ENCODE measurements around the gene POLG2.

Gene POLG2

DNA sequence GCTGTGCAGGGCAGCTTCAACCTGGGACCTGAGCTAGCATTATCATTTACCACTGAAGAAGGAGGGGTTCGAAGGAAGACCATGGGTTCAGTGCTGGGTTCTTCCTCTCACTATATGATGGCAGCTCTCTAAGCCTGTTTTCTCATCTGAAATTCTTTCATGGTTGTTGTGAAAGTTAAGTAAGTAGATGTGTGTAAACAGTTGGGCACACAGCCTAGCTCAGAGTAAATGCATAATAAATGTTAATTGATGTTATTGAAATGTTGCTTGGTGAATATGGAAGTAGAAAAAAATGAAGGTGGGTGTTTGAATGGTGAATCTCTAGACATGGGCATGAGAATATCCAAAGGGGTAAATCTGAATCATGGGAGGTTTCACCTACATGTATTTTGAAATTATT is 19.0 kb upstream of the POLG2 start:
- H3K4me1 Mint-ChIP-seq (ENCODE audit: low read depth), result peaks cover 12% of the 10 kb centered on the region
- peaks cover 48% of the 10 kb centered on the region for H3K36me3 Mint-ChIP-seq (ENCODE audit: low read depth)
- H3K27me3 Mint-ChIP-seq (ENCODE audit: low read depth), result no peaks in the 10 kb centered on the region
- H3K27ac Mint-ChIP-seq, result no peak overlapping the region
- no peak overlapping the region for H3K4me3 Mint-ChIP-seq
- H3K9me3 Mint-ChIP-seq, result no peaks in the 10 kb centered on the region

DNA sequence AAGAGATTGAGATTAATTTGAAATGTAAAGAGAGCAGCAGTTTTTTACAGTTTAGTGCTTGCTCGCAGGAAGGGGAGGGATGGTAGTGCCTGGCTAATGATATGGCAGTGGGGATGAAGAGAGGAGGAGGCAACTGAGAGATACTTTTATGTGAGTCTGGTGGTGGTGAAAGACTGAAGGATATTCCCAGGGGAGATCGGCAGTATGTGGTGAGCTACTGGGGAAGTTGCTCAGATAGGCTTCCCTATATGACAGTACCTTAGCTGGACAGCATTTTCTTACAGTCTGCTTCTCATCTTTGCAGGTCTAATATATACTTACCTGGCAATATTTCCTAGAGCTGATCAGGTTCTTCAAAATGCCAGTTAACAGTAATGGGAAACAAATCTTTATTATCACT is 18.6 kb upstream of the POLG2 start:
- Mint-ChIP-seq H3K4me1 (ENCODE audit: low read depth) (peaks cover 12% of the 10 kb centered on the region), H3K4me3 (no peak overlapping the region), H3K36me3 (ENCODE audit: low read depth) (peaks cover 50% of the 10 kb centered on the region), H3K27ac (no peak overlapping the region), H3K27me3 (ENCODE audit: low read depth) (no peaks in the 10 kb centered on the region), H3K9me3 (no peaks in the 10 kb centered on the region)

DNA sequence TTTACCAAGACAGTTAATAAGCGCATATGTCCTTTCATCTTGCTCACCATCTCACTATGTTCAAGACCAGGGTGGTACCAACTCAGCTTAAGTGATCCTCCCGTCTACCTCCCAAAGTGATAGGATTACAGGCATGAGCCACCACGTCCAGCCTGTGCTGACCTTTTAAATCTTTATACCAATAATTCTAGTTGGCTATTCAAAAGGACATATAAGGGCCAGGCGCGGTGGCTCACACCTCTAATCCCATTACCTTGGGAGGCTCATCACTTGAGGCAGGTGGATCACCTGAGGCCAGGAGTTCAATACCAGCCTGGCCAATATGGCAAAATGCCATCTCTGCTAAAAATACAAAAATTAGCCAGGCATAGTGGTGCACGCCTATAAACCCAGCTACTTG is 12.3 kb upstream of the POLG2 start:
- H3K36me3 Mint-ChIP-seq (ENCODE audit: low read depth), result peaks cover 39% of the 10 kb centered on the region
- no peaks in the 10 kb centered on the region for H3K27me3 Mint-ChIP-seq (ENCODE audit: low read depth)
- H3K4me3 Mint-ChIP-seq, result no peak overlapping the region
- H3K9me3 Mint-ChIP-seq, result no peaks in the 10 kb centered on the region
- no peak overlapping the region for H3K27ac Mint-ChIP-seq
- peaks cover 33% of the 10 kb centered on the region for H3K4me1 Mint-ChIP-seq (ENCODE audit: low read depth)

DNA sequence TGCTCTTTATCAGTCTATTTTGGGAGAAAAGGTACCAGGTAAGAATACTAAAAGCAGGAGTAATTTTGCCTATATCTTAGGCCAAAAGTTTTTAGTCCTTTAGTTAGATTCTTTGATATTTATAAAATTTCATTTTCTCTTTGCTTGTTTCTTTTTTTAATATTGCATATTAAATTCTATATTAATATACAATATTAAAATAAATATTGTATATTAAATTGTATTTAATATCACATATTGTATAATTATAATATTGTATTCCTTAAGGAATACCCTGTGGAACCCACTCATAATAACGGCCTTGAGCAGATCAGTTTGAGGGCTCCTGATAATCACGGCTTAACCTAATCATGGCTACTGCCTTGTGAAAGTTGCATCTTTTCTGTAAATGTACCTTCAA is 11.8 kb upstream of the POLG2 start:
- H3K27me3 Mint-ChIP-seq (ENCODE audit: low read depth), result no peaks in the 10 kb centered on the region
- H3K36me3 Mint-ChIP-seq (ENCODE audit: low read depth), result peaks cover 41% of the 10 kb centered on the region
- no peaks in the 10 kb centered on the region for H3K9me3 Mint-ChIP-seq
- peaks cover 38% of the 10 kb centered on the region for H3K4me1 Mint-ChIP-seq (ENCODE audit: low read depth)
- no peak overlapping the region for H3K27ac Mint-ChIP-seq
- H3K4me3 Mint-ChIP-seq, result peak overlapping the region; percentile 65

DNA sequence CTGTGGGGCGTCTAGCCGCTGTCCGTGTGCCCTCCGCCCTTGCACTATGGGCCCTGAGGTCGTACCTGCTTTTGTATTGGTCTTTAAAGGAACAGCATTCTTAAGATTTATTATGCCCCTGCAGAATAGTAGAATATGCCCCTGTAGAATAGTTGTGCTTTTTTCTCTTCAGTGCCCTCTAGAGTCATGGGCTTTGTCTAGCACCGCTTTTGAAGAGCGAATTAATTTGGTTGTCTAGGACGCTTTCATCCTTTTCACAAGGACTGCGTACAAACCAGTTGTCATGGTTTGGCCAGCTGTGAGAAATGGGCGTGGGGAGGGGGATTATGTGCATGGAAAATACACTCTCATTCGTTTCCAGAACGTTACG is 10.5 kb upstream of the POLG2 start:
- H3K4me1 Mint-ChIP-seq (ENCODE audit: low read depth), result peaks cover 39% of the 10 kb centered on the region
- no peaks in the 10 kb centered on the region for H3K9me3 Mint-ChIP-seq
- H3K4me3 Mint-ChIP-seq, result peak overlapping the region; percentile 99
- H3K27ac Mint-ChIP-seq, result peak overlapping the region; percentile 100
- no peaks in the 10 kb centered on the region for H3K27me3 Mint-ChIP-seq (ENCODE audit: low read depth)
- H3K36me3 Mint-ChIP-seq (ENCODE audit: low read depth), result peaks cover 51% of the 10 kb centered on the region

DNA sequence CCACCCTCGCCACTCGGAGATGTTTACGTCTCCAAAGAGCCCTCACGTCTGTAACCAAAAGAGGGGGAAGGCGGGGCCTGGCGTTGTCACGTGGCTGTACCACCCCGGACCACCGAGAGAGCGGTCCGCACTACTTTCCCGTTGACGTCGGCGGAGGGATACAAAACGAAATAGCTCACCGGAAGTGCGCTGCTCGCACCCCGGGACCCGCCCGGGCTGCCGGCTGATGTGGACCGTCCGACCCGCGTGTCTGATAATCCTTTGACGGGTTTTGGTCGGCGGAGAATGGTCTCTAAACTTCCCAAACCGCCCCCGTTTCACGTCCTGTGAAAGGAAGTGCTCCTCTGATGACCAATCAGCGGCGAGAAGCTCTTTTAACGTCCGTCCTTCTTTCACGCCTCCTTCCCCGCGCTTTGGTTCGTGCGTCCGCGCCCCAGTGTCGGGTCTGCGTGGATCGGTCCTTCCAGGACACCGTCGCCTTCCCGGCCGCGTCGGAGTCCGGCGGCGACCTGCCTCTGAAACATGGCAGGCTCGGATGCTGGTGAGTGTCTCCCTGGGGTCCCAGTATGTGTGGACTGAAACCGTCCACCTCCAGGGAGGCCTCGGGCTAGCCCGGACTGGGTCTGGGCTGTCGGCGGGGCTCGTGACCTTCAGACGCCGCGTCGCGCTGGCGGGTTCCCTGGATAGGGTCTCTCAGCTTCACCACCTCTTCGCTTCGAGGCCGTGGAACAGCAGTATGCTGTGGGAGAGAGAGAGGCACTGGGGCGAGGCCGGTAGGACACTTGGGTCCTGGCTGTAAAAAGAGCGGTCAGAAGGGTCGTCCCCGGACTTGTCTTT is 9.9 kb upstream of the POLG2 start, which contains the start of gene CEP95:
Gene CEP95, plus strand, starts transcription at position 402 of the 837 bp plus-strand sequence. Its CDS starts 121 bp downstream, at position 523.
- Mint-ChIP-seq H3K4me1 (ENCODE audit: low read depth) (peaks cover 43% of the 10 kb centered on the region), H3K4me3 (peak within 1 kb of the TSS; percentile 99), H3K9me3 (no peaks in the 10 kb centered on the region), H3K36me3 (ENCODE audit: low read depth) (peaks cover 53% of the 10 kb centered on the region), H3K27me3 (ENCODE audit: low read depth) (no peaks in the 10 kb centered on the region), H3K27ac (peak within 1 kb of the TSS; percentile 100)

DNA sequence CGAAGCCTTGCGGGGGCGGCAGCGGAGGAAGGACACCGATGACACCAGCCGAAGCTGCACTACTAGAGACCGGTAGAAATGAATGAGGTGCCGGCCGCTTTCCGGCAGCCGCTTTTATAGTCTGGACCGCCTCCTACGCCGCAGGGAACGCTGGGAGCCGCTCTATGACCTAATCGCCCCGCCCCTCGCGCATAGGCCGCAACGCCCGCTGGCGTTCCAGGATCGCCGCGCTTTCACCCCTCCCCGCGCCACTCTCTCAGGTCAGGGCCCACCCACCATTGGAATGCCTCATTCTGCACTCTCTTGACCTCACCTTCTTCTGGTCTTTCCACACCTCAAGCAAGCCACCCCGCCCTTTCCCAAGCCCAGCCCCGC is 9.3 kb upstream of the POLG2 start, which contains the start of gene DDX5:
Gene DDX5, minus strand, starts transcription at position 89 of the 375 bp plus-strand sequence. CDS start 170 bp downstream, outside the sequence.
- H3K27ac Mint-ChIP-seq, result peak within 1 kb of the TSS; percentile 100
- H3K36me3 Mint-ChIP-seq (ENCODE audit: low read depth), result peaks cover 54% of the 10 kb centered on the region
- H3K4me3 Mint-ChIP-seq, result peak within 1 kb of the TSS; percentile 99
- H3K27me3 Mint-ChIP-seq (ENCODE audit: low read depth), result no peaks in the 10 kb centered on the region
- peaks cover 48% of the 10 kb centered on the region for H3K4me1 Mint-ChIP-seq (ENCODE audit: low read depth)
- no peaks in the 10 kb centered on the region for H3K9me3 Mint-ChIP-seq

DNA sequence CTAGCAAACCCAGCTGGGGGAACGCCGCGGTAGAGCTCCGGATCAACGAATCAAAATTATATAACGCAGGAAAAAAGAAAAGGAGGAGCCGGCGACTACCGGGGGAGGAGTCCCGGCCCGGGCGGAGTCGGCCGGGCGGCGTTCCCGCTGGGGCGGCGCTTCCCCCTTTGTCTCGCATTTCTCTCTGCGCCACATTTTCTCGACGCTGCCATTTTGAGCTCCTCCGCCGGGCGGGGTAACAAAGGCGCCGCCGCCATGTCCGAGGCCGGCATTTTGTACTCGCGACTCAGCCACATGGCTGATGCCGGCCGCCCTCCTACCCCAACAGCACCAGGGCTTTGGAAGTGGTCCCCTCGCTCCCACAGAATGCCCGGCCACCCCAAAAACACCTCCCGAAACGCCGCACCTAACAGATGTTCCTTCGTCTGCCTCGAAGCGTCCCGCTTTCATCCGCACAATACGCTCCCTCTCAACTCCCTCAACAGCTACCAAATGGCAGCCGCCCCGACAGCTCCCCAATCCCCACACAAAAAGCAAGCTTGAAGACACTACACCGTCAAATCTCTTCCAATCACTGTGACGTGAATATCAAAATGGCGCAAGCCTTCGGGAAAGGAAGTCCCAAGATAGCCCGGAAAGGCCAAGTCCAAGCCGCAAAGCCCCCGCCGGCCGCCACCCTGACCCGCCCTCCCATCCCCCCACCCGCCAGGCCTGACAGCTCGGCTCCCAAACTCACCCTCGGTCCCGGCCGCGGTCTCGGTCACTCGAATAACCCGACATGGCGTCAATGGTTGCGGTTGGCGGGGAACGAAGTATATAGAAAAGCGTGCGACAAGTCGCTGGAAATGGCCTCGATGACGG is 8.7 kb upstream of the POLG2 start:
- peaks cover 53% of the 10 kb centered on the region for H3K4me1 Mint-ChIP-seq (ENCODE audit: low read depth)
- H3K27me3 Mint-ChIP-seq (ENCODE audit: low read depth), result no peaks in the 10 kb centered on the region
- peaks cover 55% of the 10 kb centered on the region for H3K36me3 Mint-ChIP-seq (ENCODE audit: low read depth)
- H3K27ac Mint-ChIP-seq, result peak overlapping the region; percentile 100
- peak overlapping the region; percentile 99 for H3K4me3 Mint-ChIP-seq
- no peaks in the 10 kb centered on the region for H3K9me3 Mint-ChIP-seq

DNA sequence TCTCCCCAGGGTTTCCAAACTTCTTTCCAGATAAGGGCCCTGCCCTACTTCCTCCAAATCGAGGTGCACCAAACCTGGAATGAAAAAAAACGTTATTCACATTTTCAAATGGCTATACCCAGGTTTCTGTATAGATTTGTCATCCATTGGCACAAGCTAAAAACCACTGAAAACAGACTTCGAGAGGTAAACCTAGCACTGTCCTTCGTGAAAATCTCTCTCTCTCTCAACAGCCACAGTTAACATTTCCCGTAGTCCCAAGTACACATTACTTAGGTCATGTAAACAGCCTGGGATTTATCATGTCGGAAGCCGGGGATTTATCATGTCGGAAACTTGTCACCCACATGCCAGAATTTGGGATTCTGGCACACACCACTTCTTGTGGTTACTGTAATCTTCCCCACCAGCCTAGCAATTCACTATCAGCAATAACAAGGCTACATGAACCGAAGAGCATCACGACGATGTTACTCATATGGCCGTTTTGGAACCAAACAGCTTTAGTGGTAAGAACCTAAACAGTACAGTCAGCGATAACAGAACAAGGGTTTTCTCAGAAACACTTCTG is 8.0 kb upstream of the POLG2 start:
- H3K9me3 Mint-ChIP-seq, result no peaks in the 10 kb centered on the region
- H3K4me1 Mint-ChIP-seq (ENCODE audit: low read depth), result peaks cover 59% of the 10 kb centered on the region
- H3K27ac Mint-ChIP-seq, result peak overlapping the region; percentile 100
- peaks cover 61% of the 10 kb centered on the region for H3K36me3 Mint-ChIP-seq (ENCODE audit: low read depth)
- no peaks in the 10 kb centered on the region for H3K27me3 Mint-ChIP-seq (ENCODE audit: low read depth)
- peak overlapping the region; percentile 99 for H3K4me3 Mint-ChIP-seq

DNA sequence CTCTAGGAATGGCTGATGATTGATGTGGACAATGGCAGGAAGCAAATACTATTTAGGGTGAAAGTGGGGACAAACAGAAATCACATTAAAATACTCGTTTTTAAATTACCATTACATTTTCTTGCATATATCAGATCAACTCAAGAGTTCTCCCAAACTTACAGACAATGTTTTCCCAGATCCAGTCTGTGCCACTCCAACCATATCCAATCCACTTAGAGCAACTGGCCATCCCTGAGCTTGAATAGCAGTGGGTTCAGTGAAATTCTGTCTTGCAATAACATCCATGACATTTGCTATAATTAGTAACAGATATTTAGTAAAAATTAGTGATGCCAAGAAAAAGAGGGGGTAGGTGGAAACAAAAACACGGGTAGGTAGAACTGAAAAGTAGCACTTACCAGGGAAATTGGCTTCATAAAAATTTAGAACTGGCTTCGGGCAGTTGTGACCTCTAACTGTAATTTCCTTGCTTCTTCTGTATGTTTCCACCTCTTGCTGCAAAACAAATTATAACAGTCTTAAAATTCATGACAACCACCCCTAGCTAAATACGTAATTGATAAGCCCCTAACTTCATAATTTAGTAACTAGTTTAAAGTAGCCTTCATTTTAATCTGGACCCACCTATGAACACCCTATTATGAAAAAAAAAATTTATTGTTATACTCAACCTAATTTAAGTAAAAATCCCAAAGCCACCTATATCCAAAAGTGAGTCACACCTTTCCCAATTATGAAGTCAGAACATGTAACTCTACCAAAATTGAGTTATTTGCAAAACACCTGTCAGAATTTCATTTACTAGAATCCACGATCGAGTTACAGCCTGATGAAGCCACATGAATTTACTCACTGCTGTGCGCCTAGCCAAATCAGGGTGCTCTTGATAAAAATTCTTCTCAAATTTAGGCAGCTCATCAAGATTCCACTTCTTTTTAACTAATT is 7.2 kb upstream of the POLG2 start:
- Mint-ChIP-seq H3K27ac (peak overlapping the region; percentile 100), H3K27me3 (ENCODE audit: low read depth) (no peaks in the 10 kb centered on the region), H3K36me3 (ENCODE audit: low read depth) (peaks cover 65% of the 10 kb centered on the region), H3K4me3 (peak overlapping the region; percentile 99), H3K4me1 (ENCODE audit: low read depth) (peaks cover 60% of the 10 kb centered on the region), H3K9me3 (no peaks in the 10 kb centered on the region)

DNA sequence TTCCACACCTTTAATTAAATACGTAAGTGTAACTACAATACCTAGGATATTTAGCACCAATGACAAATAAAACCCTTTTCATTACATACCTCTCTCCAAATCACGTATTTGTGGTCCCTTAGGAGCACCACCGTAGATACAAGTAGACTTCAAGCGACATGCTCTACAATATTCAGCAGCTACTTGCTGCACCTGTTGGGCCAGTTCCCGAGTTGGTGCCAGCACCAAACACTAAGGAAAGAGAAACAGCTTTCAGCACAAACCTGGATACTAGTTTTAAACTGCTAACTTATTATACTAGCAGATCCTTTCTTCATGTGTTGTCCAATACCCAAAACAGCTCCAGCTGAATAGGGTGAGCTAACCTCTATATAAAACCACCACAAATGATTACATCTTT is 6.5 kb upstream of the POLG2 start:
- Mint-ChIP-seq H3K27ac (peak overlapping the region; percentile 49), H3K4me1 (ENCODE audit: low read depth) (peaks cover 60% of the 10 kb centered on the region), H3K36me3 (ENCODE audit: low read depth) (peaks cover 69% of the 10 kb centered on the region)

DNA sequence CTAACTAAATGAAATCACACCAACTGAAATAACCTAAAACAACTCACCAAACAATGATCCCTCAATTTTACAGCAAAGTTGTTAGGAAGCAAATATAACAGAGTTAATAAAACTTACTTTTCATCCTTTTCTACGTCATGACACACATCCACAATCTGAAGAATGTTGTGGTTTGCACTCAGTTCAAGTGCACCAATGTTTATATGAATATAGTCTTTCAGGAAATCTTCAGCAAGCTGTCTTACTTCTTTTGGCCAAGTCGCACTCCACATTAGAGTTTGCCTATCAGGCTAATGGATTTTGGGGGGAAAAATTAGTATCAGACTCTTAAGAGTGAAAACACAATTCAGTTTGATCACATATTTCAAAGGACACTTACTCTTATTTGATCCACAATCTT is 6.0 kb upstream of the POLG2 start:
- peak overlapping the region; percentile 43 for H3K27ac Mint-ChIP-seq
- H3K27me3 Mint-ChIP-seq (ENCODE audit: low read depth), result no peaks in the 10 kb centered on the region
- peaks cover 73% of the 10 kb centered on the region for H3K36me3 Mint-ChIP-seq (ENCODE audit: low read depth)
- peak overlapping the region; percentile 42 for H3K4me3 Mint-ChIP-seq
- peaks cover 63% of the 10 kb centered on the region for H3K4me1 Mint-ChIP-seq (ENCODE audit: low read depth)
- no peaks in the 10 kb centered on the region for H3K9me3 Mint-ChIP-seq

More for the DNA sequence above, 6.5 kb upstream of the POLG2 start:
- H3K27me3 Mint-ChIP-seq (ENCODE audit: low read depth), result no peaks in the 10 kb centered on the region
- no peaks in the 10 kb centered on the region for H3K9me3 Mint-ChIP-seq
- H3K4me3 Mint-ChIP-seq, result peak overlapping the region; percentile 19

DNA sequence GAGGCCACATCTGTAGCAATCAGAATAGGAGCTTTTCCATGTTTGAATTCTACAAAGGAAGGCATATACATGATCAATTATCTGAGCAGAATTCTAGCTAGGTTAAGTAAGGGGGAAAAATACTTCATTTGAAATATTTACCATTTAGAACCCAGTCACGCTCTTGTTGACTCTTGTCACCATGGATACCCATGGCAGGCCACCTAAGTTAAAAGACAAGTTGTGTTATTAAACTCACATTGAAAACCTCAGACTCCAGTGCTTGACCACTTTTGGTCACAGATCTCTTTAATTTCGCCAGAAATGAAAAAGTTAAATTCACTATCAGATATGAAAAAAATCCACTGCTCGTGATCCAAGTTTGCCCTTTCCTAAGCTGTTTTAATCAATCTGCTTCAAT is 5.2 kb upstream of the POLG2 start:
- Mint-ChIP-seq H3K9me3 (no peaks in the 10 kb centered on the region), H3K4me1 (ENCODE audit: low read depth) (peaks cover 65% of the 10 kb centered on the region), H3K27me3 (ENCODE audit: low read depth) (no peaks in the 10 kb centered on the region), H3K36me3 (ENCODE audit: low read depth) (peaks cover 76% of the 10 kb centered on the region), H3K4me3 (no peak overlapping the region), H3K27ac (peak overlapping the region; percentile 50)

Measured in T-helper 1 cell treated with Interleukin-12 subunit alpha and Interleukin-12 subunit beta and Interleukin-4 antibody, amounts not matched to agents 30 μg/mL and 1 μg/mL, for 36 hours (primary cell).